HEK293 (cell line): ENCODE data around the gene CABP5.

ENCODE experiments used
- HOXD13 ChIP-seq: sonication (generic); formaldehyde crosslinking; IDR thresholded peaks from 2 replicates; pipeline ENCODE4 v1.8.0; 2022; ENCODE audit warnings: missing genetic modification reagents, borderline replicate concordance
- REPIN1 ChIP-seq: fragments of 450-650 bp; formaldehyde crosslinking; IDR thresholded peaks from 2 replicates; pipeline ENCODE4 v1.5.1; 2017; ENCODE audit warnings: missing biosample characterization, missing genetic modification characterization, low read depth
- ZBTB8A ChIP-seq: fragments of 450-650 bp; formaldehyde crosslinking; IDR thresholded peaks from 2 replicates; pipeline ENCODE4 v1.5.1; 2016; ENCODE audit warnings: missing biosample characterization, missing genetic modification characterization
- ZNF785 ChIP-seq: fragments of 450-650 bp; formaldehyde crosslinking; IDR thresholded peaks from 2 replicates; pipeline ENCODE4 v1.5.1; 2016; ENCODE audit warnings: missing biosample characterization, missing genetic modification characterization
- TF ChIP-seq, protein P1 (sequence below): fragments of 450-650 bp; formaldehyde crosslinking; IDR thresholded peaks from 2 replicates; pipeline ENCODE4 v1.5.1; 2016; ENCODE audit warnings: missing biosample characterization, missing genetic modification characterization
- TF ChIP-seq, protein P2 (sequence below): fragments of 450-650 bp; formaldehyde crosslinking; IDR thresholded peaks from 2 replicates; pipeline ENCODE4 v1.5.1; 2017; ENCODE audit warnings: missing biosample characterization, missing genetic modification characterization
- TF ChIP-seq, protein P3 (sequence below): fragments of 450-650 bp; formaldehyde crosslinking; IDR thresholded peaks from 2 replicates; pipeline ENCODE4 v1.5.1; 2016; ENCODE audit warnings: missing biosample characterization, missing genetic modification characterization
- TF ChIP-seq, protein P4 (sequence below): fragments of 450-650 bp; formaldehyde crosslinking; IDR thresholded peaks from 2 replicates; pipeline ENCODE4 v1.5.1; 2016; ENCODE audit warnings: missing biosample characterization, missing genetic modification characterization, low read depth
- TF ChIP-seq, protein P5 (sequence below): fragments of 450-650 bp; IDR thresholded peaks from 2 replicates; pipeline ENCODE4 v1.5.1; 2018; ENCODE audit warnings: missing biosample characterization, mild to moderate bottlenecking, missing genetic modification characterization
- TF ChIP-seq, protein P6 (sequence below): fragments of 450-650 bp; formaldehyde crosslinking; IDR thresholded peaks from 2 replicates; pipeline ENCODE4 v1.5.1; 2016; ENCODE audit warnings: missing biosample characterization, missing genetic modification characterization
- TF ChIP-seq, protein P7 (sequence below): fragments of 450-650 bp; formaldehyde crosslinking; IDR thresholded peaks from 2 replicates; pipeline ENCODE4 v1.5.1; 2016; ENCODE audit warnings: missing biosample characterization, missing genetic modification characterization

DNA sequence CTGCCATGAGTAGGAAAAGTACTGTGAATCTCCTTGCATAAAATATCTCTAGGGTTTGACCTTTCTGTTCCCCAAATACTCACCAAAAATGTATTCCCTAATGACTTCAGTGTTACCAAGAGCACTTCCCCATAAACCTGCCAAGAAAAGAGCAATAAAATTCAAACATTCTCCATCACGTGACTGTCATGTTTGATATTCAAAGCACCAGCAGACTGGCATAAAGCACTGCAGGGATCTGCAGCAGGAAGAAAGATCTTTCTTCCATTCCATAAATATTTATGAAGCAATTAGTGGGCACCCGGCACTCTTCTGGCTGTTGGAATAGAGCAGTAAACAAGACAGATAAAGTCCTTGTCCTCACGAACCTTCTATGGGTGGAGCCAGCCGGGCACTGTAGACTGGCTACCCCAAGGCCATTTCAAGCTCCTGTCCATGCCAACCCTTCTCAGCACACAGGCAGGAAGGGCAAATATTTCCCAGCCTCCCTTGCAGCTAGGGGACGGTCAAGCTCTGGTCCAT, 46.5 kb upstream of the CABP5 start:
- TF ChIP-seq, protein P1, sequence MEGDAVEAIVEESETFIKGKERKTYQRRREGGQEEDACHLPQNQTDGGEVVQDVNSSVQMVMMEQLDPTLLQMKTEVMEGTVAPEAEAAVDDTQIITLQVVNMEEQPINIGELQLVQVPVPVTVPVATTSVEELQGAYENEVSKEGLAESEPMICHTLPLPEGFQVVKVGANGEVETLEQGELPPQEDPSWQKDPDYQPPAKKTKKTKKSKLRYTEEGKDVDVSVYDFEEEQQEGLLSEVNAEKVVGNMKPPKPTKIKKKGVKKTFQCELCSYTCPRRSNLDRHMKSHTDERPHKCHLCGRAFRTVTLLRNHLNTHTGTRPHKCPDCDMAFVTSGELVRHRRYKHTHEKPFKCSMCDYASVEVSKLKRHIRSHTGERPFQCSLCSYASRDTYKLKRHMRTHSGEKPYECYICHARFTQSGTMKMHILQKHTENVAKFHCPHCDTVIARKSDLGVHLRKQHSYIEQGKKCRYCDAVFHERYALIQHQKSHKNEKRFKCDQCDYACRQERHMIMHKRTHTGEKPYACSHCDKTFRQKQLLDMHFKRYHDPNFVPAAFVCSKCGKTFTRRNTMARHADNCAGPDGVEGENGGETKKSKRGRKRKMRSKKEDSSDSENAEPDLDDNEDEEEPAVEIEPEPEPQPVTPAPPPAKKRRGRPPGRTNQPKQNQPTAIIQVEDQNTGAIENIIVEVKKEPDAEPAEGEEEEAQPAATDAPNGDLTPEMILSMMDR (tag by site-specific recombination) = no peak
- TF ChIP-seq, protein P2, sequence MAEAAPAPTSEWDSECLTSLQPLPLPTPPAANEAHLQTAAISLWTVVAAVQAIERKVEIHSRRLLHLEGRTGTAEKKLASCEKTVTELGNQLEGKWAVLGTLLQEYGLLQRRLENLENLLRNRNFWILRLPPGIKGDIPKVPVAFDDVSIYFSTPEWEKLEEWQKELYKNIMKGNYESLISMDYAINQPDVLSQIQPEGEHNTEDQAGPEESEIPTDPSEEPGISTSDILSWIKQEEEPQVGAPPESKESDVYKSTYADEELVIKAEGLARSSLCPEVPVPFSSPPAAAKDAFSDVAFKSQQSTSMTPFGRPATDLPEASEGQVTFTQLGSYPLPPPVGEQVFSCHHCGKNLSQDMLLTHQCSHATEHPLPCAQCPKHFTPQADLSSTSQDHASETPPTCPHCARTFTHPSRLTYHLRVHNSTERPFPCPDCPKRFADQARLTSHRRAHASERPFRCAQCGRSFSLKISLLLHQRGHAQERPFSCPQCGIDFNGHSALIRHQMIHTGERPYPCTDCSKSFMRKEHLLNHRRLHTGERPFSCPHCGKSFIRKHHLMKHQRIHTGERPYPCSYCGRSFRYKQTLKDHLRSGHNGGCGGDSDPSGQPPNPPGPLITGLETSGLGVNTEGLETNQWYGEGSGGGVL (tag by site-specific recombination) = no peak
- TF ChIP-seq, protein P3, sequence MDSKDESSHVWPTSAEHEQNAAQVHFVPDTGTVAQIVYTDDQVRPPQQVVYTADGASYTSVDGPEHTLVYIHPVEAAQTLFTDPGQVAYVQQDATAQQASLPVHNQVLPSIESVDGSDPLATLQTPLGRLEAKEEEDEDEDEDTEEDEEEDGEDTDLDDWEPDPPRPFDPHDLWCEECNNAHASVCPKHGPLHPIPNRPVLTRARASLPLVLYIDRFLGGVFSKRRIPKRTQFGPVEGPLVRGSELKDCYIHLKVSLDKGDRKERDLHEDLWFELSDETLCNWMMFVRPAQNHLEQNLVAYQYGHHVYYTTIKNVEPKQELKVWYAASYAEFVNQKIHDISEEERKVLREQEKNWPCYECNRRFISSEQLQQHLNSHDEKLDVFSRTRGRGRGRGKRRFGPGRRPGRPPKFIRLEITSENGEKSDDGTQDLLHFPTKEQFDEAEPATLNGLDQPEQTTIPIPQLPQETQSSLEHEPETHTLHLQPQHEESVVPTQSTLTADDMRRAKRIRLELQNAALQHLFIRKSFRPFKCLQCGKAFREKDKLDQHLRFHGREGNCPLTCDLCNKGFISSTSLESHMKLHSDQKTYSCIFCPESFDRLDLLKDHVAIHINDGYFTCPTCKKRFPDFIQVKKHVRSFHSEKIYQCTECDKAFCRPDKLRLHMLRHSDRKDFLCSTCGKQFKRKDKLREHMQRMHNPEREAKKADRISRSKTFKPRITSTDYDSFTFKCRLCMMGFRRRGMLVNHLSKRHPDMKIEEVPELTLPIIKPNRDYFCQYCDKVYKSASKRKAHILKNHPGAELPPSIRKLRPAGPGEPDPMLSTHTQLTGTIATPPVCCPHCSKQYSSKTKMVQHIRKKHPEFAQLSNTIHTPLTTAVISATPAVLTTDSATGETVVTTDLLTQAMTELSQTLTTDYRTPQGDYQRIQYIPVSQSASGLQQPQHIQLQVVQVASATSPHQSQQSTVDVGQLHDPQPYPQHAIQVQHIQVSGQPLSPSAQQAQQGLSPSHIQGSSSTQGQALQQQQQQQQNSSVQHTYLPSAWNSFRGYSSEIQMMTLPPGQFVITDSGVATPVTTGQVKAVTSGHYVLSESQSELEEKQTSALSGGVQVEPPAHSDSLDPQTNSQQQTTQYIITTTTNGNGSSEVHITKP = no peak
- TF ChIP-seq, protein P4, sequence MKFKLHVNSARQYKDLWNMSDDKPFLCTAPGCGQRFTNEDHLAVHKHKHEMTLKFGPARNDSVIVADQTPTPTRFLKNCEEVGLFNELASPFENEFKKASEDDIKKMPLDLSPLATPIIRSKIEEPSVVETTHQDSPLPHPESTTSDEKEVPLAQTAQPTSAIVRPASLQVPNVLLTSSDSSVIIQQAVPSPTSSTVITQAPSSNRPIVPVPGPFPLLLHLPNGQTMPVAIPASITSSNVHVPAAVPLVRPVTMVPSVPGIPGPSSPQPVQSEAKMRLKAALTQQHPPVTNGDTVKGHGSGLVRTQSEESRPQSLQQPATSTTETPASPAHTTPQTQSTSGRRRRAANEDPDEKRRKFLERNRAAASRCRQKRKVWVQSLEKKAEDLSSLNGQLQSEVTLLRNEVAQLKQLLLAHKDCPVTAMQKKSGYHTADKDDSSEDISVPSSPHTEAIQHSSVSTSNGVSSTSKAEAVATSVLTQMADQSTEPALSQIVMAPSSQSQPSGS (tag by site-specific recombination) = no peak
- TF ChIP-seq REPIN1 (tag by site-specific recombination) = no peak
- TF ChIP-seq, protein P5, sequence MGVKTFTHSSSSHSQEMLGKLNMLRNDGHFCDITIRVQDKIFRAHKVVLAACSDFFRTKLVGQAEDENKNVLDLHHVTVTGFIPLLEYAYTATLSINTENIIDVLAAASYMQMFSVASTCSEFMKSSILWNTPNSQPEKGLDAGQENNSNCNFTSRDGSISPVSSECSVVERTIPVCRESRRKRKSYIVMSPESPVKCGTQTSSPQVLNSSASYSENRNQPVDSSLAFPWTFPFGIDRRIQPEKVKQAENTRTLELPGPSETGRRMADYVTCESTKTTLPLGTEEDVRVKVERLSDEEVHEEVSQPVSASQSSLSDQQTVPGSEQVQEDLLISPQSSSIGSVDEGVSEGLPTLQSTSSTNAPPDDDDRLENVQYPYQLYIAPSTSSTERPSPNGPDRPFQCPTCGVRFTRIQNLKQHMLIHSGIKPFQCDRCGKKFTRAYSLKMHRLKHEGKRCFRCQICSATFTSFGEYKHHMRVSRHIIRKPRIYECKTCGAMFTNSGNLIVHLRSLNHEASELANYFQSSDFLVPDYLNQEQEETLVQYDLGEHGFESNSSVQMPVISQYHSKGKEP (tag by site-specific recombination) = no peak
- TF ChIP-seq, protein P6, sequence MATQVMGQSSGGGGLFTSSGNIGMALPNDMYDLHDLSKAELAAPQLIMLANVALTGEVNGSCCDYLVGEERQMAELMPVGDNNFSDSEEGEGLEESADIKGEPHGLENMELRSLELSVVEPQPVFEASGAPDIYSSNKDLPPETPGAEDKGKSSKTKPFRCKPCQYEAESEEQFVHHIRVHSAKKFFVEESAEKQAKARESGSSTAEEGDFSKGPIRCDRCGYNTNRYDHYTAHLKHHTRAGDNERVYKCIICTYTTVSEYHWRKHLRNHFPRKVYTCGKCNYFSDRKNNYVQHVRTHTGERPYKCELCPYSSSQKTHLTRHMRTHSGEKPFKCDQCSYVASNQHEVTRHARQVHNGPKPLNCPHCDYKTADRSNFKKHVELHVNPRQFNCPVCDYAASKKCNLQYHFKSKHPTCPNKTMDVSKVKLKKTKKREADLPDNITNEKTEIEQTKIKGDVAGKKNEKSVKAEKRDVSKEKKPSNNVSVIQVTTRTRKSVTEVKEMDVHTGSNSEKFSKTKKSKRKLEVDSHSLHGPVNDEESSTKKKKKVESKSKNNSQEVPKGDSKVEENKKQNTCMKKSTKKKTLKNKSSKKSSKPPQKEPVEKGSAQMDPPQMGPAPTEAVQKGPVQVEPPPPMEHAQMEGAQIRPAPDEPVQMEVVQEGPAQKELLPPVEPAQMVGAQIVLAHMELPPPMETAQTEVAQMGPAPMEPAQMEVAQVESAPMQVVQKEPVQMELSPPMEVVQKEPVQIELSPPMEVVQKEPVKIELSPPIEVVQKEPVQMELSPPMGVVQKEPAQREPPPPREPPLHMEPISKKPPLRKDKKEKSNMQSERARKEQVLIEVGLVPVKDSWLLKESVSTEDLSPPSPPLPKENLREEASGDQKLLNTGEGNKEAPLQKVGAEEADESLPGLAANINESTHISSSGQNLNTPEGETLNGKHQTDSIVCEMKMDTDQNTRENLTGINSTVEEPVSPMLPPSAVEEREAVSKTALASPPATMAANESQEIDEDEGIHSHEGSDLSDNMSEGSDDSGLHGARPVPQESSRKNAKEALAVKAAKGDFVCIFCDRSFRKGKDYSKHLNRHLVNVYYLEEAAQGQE (tag by site-specific recombination) = no peak
- TF ChIP-seq, protein P7, sequence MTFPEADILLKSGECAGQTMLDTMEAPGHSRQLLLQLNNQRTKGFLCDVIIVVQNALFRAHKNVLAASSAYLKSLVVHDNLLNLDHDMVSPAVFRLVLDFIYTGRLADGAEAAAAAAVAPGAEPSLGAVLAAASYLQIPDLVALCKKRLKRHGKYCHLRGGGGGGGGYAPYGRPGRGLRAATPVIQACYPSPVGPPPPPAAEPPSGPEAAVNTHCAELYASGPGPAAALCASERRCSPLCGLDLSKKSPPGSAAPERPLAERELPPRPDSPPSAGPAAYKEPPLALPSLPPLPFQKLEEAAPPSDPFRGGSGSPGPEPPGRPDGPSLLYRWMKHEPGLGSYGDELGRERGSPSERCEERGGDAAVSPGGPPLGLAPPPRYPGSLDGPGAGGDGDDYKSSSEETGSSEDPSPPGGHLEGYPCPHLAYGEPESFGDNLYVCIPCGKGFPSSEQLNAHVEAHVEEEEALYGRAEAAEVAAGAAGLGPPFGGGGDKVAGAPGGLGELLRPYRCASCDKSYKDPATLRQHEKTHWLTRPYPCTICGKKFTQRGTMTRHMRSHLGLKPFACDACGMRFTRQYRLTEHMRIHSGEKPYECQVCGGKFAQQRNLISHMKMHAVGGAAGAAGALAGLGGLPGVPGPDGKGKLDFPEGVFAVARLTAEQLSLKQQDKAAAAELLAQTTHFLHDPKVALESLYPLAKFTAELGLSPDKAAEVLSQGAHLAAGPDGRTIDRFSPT (tag by site-specific recombination) = no peak
- no peak for TF ChIP-seq ZBTB8A
- no peak for TF ChIP-seq ZNF785
- TF ChIP-seq HOXD13 (CRISPR knock-in tag) = no peak
